GM18867 (cell line): ENCODE data around the gene LHFPL2.

Experiments used
- ATAC-seq: cut with Tn5 transposase; IDR thresholded peaks from one replicate; pipeline ENCODE4 v1.9.1; 2021; ENCODE audit warnings: mild to moderate bottlenecking, moderate library complexity; ENCODE audit not compliant: unreplicated experiment

LHFPL2 gene

GRCh38 chr5:78526049-78526525, 122.5 kb downstream of the LHFPL2 start:
- no peak for ATAC-seq

DNA sequence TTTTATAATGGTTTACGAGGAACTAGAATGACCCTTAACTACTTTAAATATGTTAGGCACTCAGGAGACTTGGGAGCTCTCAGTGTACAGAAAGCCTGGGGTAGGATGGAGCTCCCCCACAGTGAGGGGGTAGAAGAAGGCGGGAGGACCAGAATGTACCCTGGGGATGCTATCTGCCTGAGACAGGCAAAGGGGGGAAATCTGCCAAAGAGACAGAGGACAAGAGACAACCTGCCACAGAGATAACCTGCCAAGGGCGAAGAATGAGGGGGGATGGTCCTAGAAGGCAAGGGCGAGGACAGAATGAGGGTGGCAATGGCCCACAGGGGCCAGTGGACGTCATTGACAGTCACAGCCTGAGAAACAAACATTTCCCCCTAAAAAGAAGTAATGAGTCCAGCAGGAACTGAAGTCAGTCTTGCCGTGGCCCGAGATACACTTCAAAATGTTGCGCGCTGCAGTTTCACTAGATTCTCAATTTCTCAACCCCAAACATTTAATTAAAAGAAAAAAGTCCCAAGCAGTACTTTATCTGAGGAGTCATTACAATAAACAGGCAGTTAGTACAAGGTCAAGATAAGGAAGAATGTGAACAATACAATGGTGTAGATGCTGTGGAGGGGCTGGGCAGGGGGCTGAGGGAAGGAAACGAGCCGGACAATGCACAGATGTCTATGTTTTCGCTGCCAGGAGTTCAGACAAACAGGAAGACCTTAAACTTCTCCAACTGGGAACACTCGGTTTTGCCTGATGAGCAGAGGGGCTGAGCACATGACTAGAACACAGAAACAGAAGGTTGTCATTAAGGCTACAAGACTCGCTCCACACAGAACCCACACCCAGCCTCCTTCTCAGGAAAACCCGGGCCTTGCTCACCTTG, 125.0 kb downstream of the LHFPL2 start:
- ATAC-seq = no peak

DNA sequence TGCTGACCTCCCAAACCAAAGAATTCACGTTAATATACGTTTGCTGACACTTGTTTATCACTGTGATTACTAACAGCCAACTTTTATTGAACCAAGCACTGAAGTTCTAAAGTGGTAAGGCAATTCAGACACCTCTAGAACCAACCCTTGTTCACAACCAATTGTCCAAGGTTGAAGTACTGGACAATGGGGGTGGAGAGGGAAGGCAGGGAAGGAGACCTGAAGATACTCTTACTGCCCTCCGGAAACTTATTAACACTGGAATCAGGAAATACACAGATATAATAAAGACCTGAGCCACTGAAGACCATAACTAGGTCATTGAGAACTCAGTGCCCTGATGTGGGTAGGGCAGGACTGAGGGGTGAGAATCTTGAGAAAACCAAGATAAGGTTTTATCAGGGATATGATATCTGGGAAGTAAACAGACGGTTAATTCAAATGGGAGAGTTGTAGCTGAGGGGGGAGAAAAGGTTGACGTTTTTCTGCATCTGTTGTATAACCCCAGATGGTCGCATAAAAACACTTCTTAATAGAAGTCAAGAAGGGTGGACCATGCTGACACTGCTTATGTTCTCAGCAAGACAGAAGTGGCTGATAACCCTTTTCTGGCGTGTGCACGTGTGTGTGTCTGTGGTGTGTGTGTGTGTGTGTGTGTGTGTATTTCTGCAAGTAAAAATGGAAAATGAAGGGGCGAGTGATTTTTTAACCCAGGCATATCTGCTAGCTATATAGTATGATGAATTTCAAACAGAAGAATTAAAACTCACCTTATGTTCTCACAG, 125.9 kb downstream of the LHFPL2 start:
- no peak for ATAC-seq

- ATAC-seq = no peak
Observed at GRCh38 chr5:78521455-78521854, 127.1 kb downstream of the LHFPL2 start.

DNA sequence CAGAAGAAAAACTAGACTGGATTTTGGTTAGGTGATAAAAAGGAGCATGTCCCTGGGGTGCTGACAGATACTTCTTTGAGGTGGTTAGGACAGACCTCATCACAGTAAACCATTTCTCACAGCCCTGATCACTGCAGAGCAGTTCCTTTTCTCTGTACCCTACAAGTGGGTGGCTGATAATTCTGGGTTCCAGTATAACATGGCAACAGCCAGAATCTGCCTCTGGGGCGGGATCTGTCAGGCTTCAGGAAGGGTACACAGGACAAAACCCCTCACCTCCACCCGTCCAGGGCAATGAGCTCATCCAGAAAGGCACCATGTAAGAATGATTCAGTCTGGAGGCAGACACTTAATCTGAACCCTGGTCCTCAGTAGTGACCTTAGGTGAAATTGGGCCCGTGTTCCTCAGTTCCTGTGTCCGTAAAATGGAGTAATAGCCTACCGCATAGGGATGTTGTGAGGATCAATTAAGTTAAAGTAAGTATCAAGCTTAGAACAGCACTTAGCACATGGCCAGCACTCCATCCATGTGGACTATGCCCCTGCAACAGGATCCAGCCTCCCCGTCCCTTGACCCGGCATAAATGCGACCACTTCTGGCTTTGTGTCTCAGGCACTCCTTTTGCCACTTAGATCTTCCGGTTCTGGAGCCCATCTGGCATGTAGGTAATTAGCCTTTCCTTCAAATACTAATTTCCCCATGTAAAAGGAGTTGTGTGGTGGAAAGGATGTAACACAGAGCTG, 129.2 kb downstream of the LHFPL2 start:
- no peak for ATAC-seq

DNA sequence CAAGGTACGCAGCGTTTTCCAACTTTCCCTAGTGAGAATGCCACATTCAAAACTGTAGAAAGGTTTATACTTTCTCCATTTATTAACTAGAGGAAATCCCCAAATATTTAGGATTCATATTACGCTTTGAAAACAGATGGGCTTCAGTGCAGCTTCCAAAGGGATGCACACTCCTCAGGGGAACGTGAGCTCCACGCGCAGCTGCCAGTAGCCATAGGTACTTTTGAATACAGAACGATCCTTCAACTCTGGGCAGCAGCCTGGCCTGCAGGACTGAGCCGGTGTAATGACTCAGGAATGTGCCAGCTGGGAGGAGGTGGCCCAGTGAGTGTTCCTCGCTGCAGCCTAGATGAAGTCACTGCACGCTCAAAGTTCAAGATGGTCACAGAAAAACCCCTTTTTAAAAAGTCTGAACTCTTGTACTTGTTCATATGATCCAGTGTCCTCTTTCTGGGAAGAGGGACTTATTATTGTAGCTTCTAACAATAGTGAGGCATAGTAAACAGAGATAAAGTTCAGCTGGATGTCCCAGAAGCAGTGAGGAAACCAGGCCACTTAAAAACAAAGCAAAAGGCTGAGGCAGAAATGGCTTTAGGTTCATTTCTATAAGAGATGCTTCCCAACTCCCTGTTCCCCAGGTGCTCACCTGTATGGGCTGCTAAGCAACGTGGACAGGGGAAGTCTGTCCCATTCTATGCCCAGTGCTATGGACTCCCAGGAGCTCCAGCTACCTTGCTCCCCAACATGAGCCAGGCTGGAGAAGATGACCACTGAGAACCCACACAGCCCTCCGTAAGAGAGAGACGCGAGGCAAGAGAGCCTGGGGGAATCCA, 130.0 kb downstream of the LHFPL2 start:
- no peak for ATAC-seq

DNA sequence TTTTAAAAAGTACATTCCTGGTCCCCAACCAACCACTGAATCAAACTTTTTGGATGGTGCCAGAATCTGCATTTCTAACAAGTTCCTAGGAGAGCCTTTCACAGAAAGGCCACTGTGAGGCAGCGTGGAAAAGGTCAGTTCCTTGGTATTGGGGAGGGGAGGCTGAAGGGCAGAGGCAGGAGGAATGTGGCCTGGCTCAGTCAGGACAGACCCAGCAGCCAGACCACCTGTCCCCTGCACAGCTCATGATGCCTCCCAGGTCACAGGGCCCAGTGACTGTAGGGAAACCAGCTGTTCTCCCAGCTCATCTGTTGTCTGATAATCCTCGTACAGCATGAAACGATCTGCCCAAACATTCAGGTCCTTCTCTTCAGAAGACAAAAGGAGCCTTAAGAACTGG, 132.9 kb downstream of the LHFPL2 start:
- ATAC-seq = no peak

DNA sequence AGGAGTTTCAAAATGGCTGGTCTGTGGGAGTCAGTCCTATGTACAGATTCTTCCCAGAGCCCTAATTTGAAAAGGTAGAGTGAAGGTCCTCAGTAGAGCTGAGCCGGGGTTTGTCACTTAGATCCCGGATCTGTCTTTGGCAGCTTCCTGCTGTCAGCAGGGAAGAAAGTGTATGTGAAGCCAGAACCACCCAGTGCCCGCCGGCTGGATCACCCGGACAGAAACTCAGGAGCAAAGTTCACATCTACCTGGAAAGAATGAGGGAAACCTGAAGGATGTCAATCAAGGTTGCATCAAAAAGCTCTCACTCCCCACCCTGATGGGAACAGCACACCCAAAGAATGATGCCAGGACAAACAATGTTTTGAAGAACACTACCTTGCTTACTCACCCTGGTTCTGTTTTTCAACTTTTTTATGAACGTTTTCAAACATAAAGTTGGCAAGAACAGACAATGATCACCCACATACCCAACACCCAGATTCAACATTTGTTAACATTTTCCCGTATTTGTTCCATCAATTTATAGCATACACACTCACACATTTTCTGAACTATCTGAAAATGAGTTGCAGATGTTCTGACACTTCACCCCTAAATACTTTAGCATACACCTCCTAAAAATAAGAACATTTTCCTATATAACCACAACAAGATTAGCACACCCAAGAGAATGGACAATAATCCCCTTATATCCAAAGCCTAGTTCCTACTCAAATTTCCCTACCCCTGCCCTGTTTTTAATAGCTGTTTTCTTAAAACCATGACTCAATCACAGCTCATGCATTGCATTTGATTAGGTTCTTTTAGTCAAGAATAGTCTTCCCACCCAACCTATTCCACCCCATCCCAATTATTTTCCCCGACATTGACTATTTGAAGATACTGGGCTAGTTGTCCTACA, 133.9 kb downstream of the LHFPL2 start:
- ATAC-seq = no peak

DNA sequence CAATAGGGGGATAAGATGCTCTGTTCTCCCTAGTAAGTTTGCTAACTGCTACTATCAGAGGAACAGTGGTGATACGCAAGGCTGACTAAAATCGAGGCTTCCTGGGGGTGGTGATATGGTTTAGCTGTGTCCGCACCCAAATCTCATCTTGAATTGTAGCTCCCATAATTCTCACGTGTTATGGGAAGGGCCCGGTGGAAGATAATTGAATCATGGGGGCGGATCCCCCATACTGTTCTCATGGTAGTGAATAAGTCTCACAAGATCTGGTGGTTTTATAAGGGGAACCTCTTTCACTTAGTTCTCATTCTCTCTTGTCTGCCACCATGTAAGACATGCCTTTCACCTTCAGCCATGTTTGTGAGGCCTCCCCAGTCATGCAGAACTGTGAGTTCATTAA, 135.1 kb downstream of the LHFPL2 start:
- ATAC-seq = no peak

DNA sequence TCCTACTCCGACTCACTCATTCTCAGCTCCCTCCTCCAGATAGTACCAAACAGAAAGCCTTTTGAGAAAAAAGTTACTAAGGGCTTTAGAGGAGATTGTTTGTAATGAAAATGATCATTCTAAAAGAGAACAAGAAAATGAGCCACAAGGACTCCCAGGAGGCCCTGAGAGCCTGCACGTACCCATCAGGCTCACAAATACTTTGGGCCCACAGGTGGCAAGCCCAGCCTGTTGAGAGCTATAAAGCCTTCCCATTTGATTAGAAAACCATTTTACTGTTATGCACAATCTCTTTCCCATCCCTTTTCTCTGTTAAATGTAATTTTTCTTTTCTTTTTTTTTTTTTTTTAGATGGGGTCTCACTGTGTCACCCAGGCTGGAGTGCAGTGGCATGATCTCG, 136.1 kb downstream of the LHFPL2 start:
- ATAC-seq = no peak

DNA sequence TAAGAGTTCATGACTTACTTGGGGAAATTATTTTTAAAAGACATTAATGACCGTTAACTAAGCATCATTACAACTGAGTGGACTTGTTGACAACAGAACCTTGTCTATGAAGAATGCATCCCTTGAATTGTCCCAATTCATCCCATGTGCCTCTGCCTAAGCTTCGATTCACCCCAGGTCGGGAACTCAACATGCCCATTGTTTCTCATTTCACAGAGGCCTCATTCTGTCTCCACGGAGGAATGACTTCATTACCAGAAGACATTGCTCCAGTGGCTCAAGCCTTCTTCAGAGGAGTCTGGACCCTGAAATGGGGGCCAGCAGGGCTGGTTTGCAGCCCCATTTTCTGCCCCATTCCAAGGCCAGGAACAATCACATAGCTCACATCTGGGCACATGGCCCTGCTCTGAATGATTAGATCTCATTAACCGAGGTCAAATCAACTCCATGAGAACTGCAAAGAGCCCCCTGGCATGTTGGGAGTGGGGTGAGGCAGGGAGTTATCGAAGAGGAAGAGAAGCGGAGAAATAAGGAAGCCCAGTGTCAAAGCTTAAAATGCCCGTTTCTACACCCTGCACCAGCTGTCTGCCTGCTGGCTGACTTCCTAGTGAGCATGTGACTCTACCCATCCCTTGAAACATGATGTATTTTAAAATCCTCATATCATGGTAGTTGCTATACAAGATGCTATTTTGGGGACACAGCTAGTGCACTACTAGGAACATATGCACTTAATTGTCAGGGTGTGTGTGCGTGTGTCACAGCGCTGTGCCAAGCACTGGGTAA, 137.3 kb downstream of the LHFPL2 start:
- ATAC-seq = no peak

DNA sequence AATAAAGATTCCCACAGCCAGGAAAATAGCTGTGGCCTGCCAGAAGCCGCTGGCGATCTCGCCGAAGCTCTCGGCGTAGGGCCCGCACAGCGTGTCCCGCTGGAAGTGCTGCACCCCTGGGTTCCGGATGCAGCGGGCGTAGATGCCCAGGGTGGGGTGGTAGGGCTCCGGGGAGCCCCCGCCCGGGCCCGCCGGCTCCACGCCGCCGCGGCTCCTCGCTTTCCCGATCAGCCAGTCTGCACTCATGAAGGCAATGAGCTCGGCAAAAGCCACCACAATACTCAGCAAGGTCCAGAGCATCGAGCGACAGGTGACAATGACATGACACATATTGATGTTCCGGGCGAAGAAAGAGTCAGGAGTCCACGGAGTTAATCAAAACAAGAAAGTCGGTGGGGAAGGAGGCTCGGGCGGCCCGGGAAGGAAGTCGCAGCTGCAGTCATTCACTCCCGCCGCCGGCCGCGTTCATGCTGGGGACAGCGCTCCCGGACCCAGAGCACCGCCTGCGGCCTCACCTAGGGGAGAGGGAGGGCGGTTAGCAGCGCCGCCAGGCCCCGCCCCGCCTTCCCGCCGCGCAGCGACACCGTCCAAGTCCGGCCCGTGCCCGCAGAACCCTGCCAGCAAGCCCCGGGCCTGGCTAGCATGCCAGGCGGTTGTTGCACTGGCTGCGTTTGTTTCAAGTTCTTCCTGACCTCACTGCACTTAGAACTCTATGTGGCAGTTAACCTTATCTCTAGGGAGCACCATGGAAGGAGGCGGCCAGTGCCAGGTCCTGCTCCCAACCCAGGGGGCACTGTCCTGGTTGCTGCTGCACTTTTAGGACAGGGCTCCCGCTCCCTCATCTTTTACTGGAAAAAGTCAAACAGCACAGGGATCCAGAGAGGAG, 138.4 kb downstream of the LHFPL2 start:
- peak; percentile 79 for ATAC-seq

DNA sequence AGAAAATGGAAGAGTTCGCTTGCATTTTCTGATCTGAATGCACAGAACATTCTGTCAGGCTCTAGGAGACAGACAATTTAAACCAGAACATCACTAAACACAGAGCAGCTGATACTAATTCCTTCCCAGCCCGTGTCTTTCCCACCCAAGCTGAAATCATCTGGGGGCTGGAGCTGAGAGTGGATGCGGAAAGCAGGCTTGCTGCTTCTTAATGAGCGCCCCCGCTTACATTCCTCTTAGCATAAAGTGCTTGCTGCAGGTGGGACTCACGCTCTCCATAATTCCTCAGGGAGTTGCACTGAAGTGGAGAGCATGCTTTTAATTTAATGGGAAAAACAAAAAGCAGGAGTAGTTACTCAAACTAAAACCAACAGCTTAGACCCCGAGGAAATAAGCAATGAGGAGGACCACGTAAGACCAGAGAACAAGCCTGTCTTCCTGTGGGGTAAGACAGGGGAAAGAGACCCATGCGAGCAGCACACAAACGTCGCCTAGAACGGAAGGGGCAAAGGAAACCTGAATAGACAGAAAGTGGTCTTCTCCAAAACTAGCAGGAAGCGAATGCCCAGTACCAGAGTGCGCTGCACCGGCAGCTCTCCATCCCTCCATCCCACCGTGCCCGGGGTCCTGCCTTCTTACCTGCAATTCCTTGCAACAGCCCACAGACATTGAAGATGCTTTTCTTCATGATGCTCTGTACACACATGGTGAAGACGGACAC, 139.3 kb downstream of the LHFPL2 start:
- no peak for ATAC-seq

GRCh38 chr5:78508186-78508765, 140.3 kb downstream of the LHFPL2 start:
- ATAC-seq = no peak

DNA sequence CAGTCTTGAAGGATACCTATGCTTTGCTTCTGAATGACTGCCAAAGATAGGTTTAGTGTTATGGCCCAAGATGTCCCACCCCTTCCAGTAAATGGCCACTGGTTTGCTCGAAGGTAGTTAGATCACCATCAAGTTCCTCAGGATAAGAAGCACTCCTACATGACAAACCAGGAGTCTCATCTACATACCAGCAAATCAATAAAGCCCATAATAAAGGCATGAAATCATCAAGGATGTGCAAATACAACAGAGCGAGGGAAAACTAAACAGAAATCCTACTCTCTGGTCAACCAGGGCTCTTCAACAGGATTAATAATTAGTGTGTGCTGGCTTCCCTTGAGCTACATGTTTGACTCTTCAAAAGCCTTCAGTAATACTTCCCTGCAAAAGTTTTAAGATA, 141.0 kb downstream of the LHFPL2 start:
- ATAC-seq = no peak

DNA sequence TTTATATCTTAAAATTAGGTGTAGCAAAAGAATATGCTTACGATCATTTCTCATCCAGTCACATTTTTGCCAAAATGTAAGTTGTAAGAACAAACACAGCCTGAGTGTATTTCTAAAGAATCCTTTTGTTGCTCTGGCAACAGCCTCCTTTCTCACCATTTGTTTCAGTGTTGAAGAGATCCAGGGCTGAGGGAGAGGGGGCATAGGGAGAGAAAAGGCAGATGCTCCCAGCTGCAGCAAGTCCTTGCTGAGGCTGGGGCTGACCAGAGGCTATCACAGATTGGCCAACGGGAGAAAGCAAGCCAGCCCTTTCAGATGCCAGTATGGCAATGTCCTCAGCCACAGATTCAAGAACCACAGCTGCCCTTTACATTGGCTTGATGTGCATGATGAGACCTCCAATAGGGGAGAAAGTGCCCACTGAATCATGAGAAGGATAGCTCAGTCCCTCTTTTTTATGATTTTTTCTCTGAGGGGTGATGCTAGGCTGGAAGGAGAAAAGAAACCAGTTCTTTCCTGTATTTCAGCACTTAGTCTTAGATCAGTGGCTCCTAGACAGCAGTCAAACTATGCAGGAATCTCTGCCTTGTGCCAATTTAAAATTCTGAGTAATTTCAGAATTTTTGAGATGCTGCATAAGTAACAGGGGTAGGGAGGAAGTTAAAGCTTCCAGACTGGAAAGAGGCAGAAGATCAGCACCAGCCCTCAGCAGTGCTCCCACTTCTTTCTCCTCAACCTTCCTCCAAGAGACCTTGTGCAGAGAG, 142.1 kb downstream of the LHFPL2 start:
- no peak for ATAC-seq
